Stimulated activated CD8-positive, alpha-beta memory T cell treated with anti-CD3 and anti-CD28 coated beads, Interleukin-7, amount 100 ng/mL, for 4 hours (primary cell): ENCODE measurements around the gene ATOSB.
A peak's percentile ranks its signal among the peaks of the same experiment; 100 is the strongest.

Experiments
- DNase-seq, 2 donors: peaks; one replicate each; pipeline ENCODE4 v3.0.0-alpha.2; 2020; ENCODE audit warnings: low read depth in 2 of 2

Gene ATOSB

GRCh38 chr9:35112257-35113020, 3.2 kb downstream of the ATOSB start:
- no peak for DNase-seq

- peak; percentile 93 to 94 for DNase-seq
Observed at GRCh38 chr9:35111001-35111933, 4.4 kb downstream of the ATOSB start.

GRCh38 chr9:35110327-35110761, 5.3 kb downstream of the ATOSB start:
- DNase-seq = no peak

- no peak for DNase-seq
Observed at GRCh38 chr9:35108946-35109575, 6.6 kb downstream of the ATOSB start.

GRCh38 chr9:35108461-35108860, 7.2 kb downstream of the ATOSB start:
- no peak for DNase-seq

- no peak for DNase-seq
Observed at GRCh38 chr9:35107297-35108290, 8.1 kb downstream of the ATOSB start.

GRCh38 chr9:35106343-35106730, 9.3 kb downstream of the ATOSB start:
- no peak for DNase-seq

GRCh38 chr9:35105571-35106342, 9.9 kb downstream of the ATOSB start:
- no peak for DNase-seq

GRCh38 chr9:35105126-35105525, 10.5 kb downstream of the ATOSB start:
- no peak for DNase-seq

- no peak for DNase-seq
Observed at GRCh38 chr9:35104586-35104985, 11.1 kb downstream of the ATOSB start.

GRCh38 chr9:35103660-35104191, 11.9 kb downstream of the ATOSB start:
- no peak for DNase-seq

- peak; percentile 86 to 91 for DNase-seq
Observed at GRCh38 chr9:35102769-35103659, 12.6 kb downstream of the ATOSB start, which contains the start of gene STOML2. TSS of gene STOML2 (minus strand) at chr9:35103131. CDS start at chr9:35103094, 37 bp downstream.

- DNase-seq = no peak
Observed at GRCh38 chr9:35102465-35102768, 13.2 kb downstream of the ATOSB start.

- DNase-seq = no peak
Observed at GRCh38 chr9:35097573-35097972, 18.1 kb downstream of the ATOSB start.

GRCh38 chr9:35096035-35096849, 19.4 kb downstream of the ATOSB start, which contains the start of gene PIGO:
TSS of gene PIGO (minus strand) at chr9:35096591. CDS start at chr9:35095565, 1,026 bp downstream.
- DNase-seq = peak; percentile 80 to 86

GRCh38 chr9:35091536-35091935, 24.1 kb downstream of the ATOSB start:
- DNase-seq = no peak

GRCh38 chr9:35089434-35089833, 26.2 kb downstream of the ATOSB start:
- no peak for DNase-seq

- no peak for DNase-seq
Observed at GRCh38 chr9:35085078-35085477, 30.6 kb downstream of the ATOSB start.
